ENCODE measurements around the gene DNAJC16.

GRCh38 chr1:15579683-15580047, 53.0 kb downstream of the DNAJC16 start:
- TF ChIP-seq CTCF (IDR thresholded peaks at IDR 0.05) (no peak), POLR2A (IDR thresholded peaks at IDR 0.05) (no peak)
